Naive thymus-derived CD4-positive, alpha-beta T cell (primary cell): ENCODE measurements around the gene IST1. TPM values are rescaled to one million over a fixed set of nuclear protein-coding genes. Genes with fewer than 3 reads are reported as not detected.

Experiments
- ATAC-seq: fragments of 150-1000 bp; cut with Tn5 transposase; 2 replicates; pipeline ENCODE4 v1.10.0; 2021; ENCODE audit warnings: mild to moderate bottlenecking, moderate library complexity
- CTCF ChIA-PET: fragments of 350-600 bp; sonication (Branson Sonifier 250); formaldehyde crosslinking; loops from one replicate; lab custom pipeline; 2021; ENCODE audit warnings: antibody characterized with exemption; lab: Charles Lee
- POLR2A ChIA-PET: fragments of 350-600 bp; sonication (Branson Sonifier 250); formaldehyde crosslinking; loops from one replicate; lab custom pipeline; 2021; ENCODE audit warnings: antibody characterized with exemption, inconsistent platforms; lab: Charles Lee
- DNase-seq, 9 donors: peaks; one replicate each; pipeline versions ENCODE4 v3.0.0 to v3.0.0-alpha.2; 2020 to 2022; ENCODE audit warnings: mixed read lengths in 1 of 9
- H3K27ac ChIP-seq: one replicate; pipeline ENCODE4 v1.7.0; 2013; ENCODE audit warnings: mild to moderate bottlenecking, low read depth, low read length, moderate library complexity
- H3K27me3 ChIP-seq, 2 donors: one replicate each; pipeline ENCODE4 v1.7.0; 2013; ENCODE audit warnings: low read length in 2 of 2, mild to moderate bottlenecking in 2 of 2, moderate library complexity in 2 of 2; ENCODE audit not compliant: control insufficient read depth in 2 of 2, insufficient read depth in 2 of 2
- H3K36me3 ChIP-seq, 3 experiments: 1 replicate in 2 of 3; 2 replicates in 1 of 3; pipeline ENCODE4 v1.7.0; 2013; ENCODE audit warnings: low read length in 3 of 3, mild to moderate bottlenecking in 3 of 3, moderate library complexity in 1 of 3; ENCODE audit not compliant: insufficient read depth in 3 of 3, control insufficient read depth in 2 of 3
- H3K4me1 ChIP-seq, 2 donors: one replicate each; pipeline ENCODE4 v1.7.0; 2013; ENCODE audit warnings: low read length in 2 of 2, mild to moderate bottlenecking in 2 of 2, moderate library complexity in 1 of 2; ENCODE audit not compliant: control insufficient read depth in 2 of 2, insufficient read depth in 2 of 2
- H3K4me3 ChIP-seq: 2 replicates; pipeline ENCODE4 v1.7.0; 2013; ENCODE audit warnings: mild to moderate bottlenecking, low read length
- H3K9me3 ChIP-seq, 3 experiments: 1 replicate in 2 of 3; 2 replicates in 1 of 3; pipeline ENCODE4 v1.7.0; 2013; ENCODE audit warnings: low read length in 3 of 3; ENCODE audit not compliant: control insufficient read depth in 2 of 3
- H3K27ac Mint-ChIP-seq, 9 donors: one replicate each; pipeline ENCODE4 v1.8.0; 2020 to 2022; ENCODE audit warnings: mixed read lengths in 9 of 9, mild to moderate bottlenecking in 8 of 9, moderate library complexity in 5 of 9, inconsistent platforms in 2 of 9
- H3K27me3 Mint-ChIP-seq, 5 donors: one replicate each; pipeline ENCODE4 v1.8.0; 2021 to 2022; ENCODE audit warnings: mixed read lengths in 5 of 5, mild to moderate bottlenecking in 1 of 5
- H3K36me3 Mint-ChIP-seq, 5 donors: one replicate each; pipeline ENCODE4 v1.8.0; 2020 to 2022; ENCODE audit warnings: mixed read lengths in 5 of 5, mild to moderate bottlenecking in 3 of 5, inconsistent platforms in 1 of 5
- H3K4me1 Mint-ChIP-seq, 7 donors: one replicate each; pipeline ENCODE4 v1.8.0; 2020 to 2022; ENCODE audit warnings: mixed read lengths in 7 of 7, mild to moderate bottlenecking in 3 of 7, inconsistent platforms in 1 of 7
- H3K4me3 Mint-ChIP-seq, 10 donors: one replicate each; pipeline ENCODE4 v1.8.0; 2020 to 2022; ENCODE audit warnings: mild to moderate bottlenecking in 10 of 10, mixed read lengths in 10 of 10, moderate library complexity in 6 of 10, inconsistent platforms in 2 of 10
- H3K9me3 Mint-ChIP-seq, 11 donors: one replicate each; pipeline ENCODE4 v1.8.0; 2020 to 2022; ENCODE audit warnings: mixed read lengths in 11 of 11, mild to moderate bottlenecking in 4 of 11, inconsistent platforms in 1 of 11, moderate library complexity in 1 of 11
- intact Hi-C, 2 donors: fragments of 100-400 bp; cut with micrococcal nuclease; formaldehyde crosslinking; loops; one replicate each; pipeline ENCODE4 v1.15.1; 2023
- polyA plus RNA-seq, 2 donors: library from polyadenylated mRNA; unstranded; fragments of 300-500 nt; fragmentation: Illumina TruSeq; gene quantifications; one replicate each; pipeline ENCODE4 v1.2.3, GENCODE V29; 2021
- total RNA-seq, 6 experiments: library from RNA in 5 of 6; stranded (reverse) in 5 of 6; gene quantifications; 1 replicate in 5 of 6; 2 replicates in 1 of 6; pipeline ENCODE4 v1.2.3 and lab custom pipeline; 2021 to 2026

The IST1 gene
- total and polyA plus RNA-seq, 7 experiments from 2014 or later: 130 to 303 (median 283) TPM

DNA sequence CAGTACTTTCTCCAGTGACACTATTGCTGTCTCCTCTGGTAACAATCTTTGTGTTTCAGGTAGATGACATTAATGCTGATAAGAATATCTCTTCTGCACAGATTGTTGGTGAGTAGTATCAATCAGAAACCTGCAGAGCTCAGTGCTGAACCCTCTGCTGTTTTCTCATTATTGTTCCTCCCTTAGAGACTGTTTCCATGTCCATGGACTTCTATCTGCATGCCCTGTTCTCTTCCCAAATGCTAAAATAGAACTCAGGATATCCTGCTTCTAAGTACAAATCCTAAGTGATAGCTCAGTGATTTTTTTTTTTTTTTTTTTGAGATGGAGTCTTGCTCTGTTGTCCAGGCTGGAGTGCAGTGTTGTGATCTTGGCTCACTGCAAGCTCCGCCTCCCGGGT, 29.4 kb downstream of the IST1 start:
- Mint-ChIP-seq H3K4me1 (peaks cover 0 to 17% (median 6%) of the 10 kb centered on the region in 7 donors), H3K27me3 (no peaks in the 10 kb centered on the region), H3K4me3 (no peak overlapping the region), H3K27ac (peak overlapping the region in 1 of 9 donors; percentile 8), H3K36me3 (peaks cover 4 to 63% (median 36%) of the 10 kb centered on the region in 5 donors), H3K9me3 (no peaks in the 10 kb centered on the region)
- no peak for DNase-seq
- no peaks in the 10 kb centered on the region for H3K9me3 ChIP-seq
- intact Hi-C loops: no loop called here
- no peaks in the 10 kb centered on the region for H3K27me3 ChIP-seq
- H3K4me1 ChIP-seq: no peaks in the 10 kb centered on the region
- CTCF ChIA-PET: no interaction called here
- POLR2A ChIA-PET: no interaction called here
- no peak overlapping the region for H3K27ac ChIP-seq
- peaks cover 27 to 91% (median 49%) of the 10 kb centered on the region in 3 experiments for H3K36me3 ChIP-seq
- ATAC-seq: no peak
- H3K4me3 ChIP-seq: no peak overlapping the region

DNA sequence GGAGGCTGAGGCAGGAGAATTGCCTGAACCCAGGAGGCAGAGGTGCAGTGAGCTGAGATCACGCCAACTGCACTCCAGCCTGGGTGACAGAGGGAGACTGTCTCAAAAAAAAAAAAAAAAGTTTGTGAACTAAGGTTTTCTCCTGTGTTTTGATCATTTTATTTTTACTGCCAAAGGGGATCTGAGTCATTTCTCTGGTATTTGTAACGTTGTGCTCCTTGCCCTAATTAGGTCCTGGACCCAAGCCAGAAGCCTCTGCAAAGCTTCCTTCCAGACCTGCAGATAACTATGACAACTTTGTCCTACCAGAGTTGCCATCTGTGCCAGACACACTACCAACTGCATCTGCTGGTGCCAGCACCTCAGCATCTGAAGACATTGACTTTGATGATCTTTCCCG, 32.1 kb downstream of the IST1 start:
- CTCF ChIA-PET: interaction anchor here (0.7 kb wide), 1 partner anchor 11 kb away, joined by 3 read pairs; no protein-coding TSS in a partner anchor
- no peak for ATAC-seq

GRCh38 chr16:71927787-71928186, 32.5 kb downstream of the IST1 start:
- ChIA-PET CTCF (interaction anchor here (0.7 kb wide), 1 partner anchor 12 kb away, joined by 3 read pairs; no protein-coding TSS in a partner anchor), POLR2A (no interaction called here)
- Histone ChIP-seq H3K4me3 (no peak overlapping the region), H3K4me1 (no peaks in the 10 kb centered on the region), H3K36me3 (peaks cover 12 to 72% (median 28%) of the 10 kb centered on the region in 3 experiments), H3K27ac (no peak overlapping the region), H3K27me3 (no peaks in the 10 kb centered on the region), H3K9me3 (no peaks in the 10 kb centered on the region)
- no peak for DNase-seq
- Mint-ChIP-seq H3K27me3 (no peaks in the 10 kb centered on the region), H3K4me1 (peaks cover 0 to 24% (median 9%) of the 10 kb centered on the region in 7 donors), H3K9me3 (no peaks in the 10 kb centered on the region), H3K27ac (peak overlapping the region in 6 of 9 donors; percentile 38 to 76 (median 68)), H3K4me3 (no peak overlapping the region), H3K36me3 (peaks cover 0 to 44% (median 18%) of the 10 kb centered on the region in 5 donors)
- intact Hi-C loops: no loop called here
- no peak for ATAC-seq

More for the DNA sequence above, 32.1 kb downstream of the IST1 start:
- H3K4me1 Mint-ChIP-seq: peaks cover 0 to 24% (median 9%) of the 10 kb centered on the region in 7 donors
- H3K36me3 Mint-ChIP-seq: peaks cover 0 to 48% (median 19%) of the 10 kb centered on the region in 5 donors
- Histone ChIP-seq H3K4me1 (no peaks in the 10 kb centered on the region), H3K27ac (no peak overlapping the region), H3K27me3 (no peaks in the 10 kb centered on the region), H3K9me3 (no peaks in the 10 kb centered on the region), H3K36me3 (peaks cover 12 to 76% (median 30%) of the 10 kb centered on the region in 3 experiments), H3K4me3 (no peak overlapping the region)
- no peaks in the 10 kb centered on the region for H3K27me3 Mint-ChIP-seq
- no peaks in the 10 kb centered on the region for H3K9me3 Mint-ChIP-seq
- H3K27ac Mint-ChIP-seq: peak overlapping the region in 8 of 9 donors; percentile 45 to 76 (median 62)
- intact Hi-C loops: no loop called here
- POLR2A ChIA-PET: no interaction called here
- DNase-seq: no peak
- H3K4me3 Mint-ChIP-seq: no peak overlapping the region

GRCh38 chr16:71929048-71929447, 33.7 kb downstream of the IST1 start:
- Histone ChIP-seq H3K27ac (no peak overlapping the region), H3K4me1 (no peaks in the 10 kb centered on the region), H3K27me3 (no peaks in the 10 kb centered on the region), H3K36me3 (peaks cover 5 to 71% (median 18%) of the 10 kb centered on the region in 3 experiments), H3K4me3 (no peak overlapping the region), H3K9me3 (no peaks in the 10 kb centered on the region)
- DNase-seq (no peak), ATAC-seq (no peak)
- intact Hi-C loops: no loop called here
- H3K4me1 Mint-ChIP-seq: peaks cover 0 to 21% (median 7%) of the 10 kb centered on the region in 7 donors
- H3K27ac Mint-ChIP-seq: peak overlapping the region in 6 of 9 donors; percentile 18 to 65 (median 43)
- H3K27me3 Mint-ChIP-seq: no peaks in the 10 kb centered on the region
- H3K4me3 Mint-ChIP-seq: no peak overlapping the region
- peaks cover 0 to 36% (median 14%) of the 10 kb centered on the region in 5 donors for H3K36me3 Mint-ChIP-seq
- ChIA-PET CTCF (interaction anchor here (0.9 kb wide), 1 partner anchor 46 kb away, joined by 3 read pairs; no protein-coding TSS in a partner anchor), POLR2A (interaction anchor here (0.5 kb wide), 1 partner anchor 363 kb away, joined by 3 read pairs; no protein-coding TSS in a partner anchor)
- no peaks in the 10 kb centered on the region for H3K9me3 Mint-ChIP-seq

DNA sequence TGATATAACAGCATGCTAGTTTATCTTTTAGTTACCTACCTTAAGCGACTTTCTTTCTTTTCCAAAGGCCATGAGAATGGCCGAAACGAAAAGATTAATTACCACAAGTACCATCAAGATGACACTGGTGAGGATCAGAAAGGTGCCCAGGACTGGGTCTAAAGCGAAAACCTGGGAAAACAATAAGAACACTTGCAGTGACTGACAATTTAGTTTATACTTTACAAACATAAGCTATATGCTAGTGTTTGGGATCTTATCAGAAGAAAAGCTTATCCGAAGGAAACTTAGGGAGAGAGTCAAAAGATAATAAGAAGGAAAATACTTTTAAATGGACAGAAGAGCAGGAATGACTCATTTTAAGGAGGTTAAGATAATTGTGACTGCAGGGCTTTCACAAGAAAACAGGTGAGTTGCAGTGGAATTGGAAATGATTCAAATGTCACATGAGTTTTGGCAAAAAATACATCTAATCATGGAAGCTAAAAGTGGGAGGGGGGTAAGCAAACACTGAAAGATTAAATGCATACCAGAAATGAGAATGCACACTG, 34.8 kb downstream of the IST1 start:
- Mint-ChIP-seq H3K4me1 (peaks cover 0 to 20% (median 6%) of the 10 kb centered on the region in 7 donors), H3K9me3 (no peaks in the 10 kb centered on the region), H3K4me3 (no peak overlapping the region), H3K36me3 (peaks cover 0 to 35% (median 13%) of the 10 kb centered on the region in 5 donors), H3K27me3 (no peaks in the 10 kb centered on the region), H3K27ac (peak overlapping the region in 8 of 9 donors; percentile 4 to 80 (median 55))
- ChIA-PET POLR2A (interaction anchor here (2.4 kb wide), 1 partner anchor 9 kb away, joined by 5 read pairs; no protein-coding TSS in a partner anchor), CTCF (interaction anchor here (0.6 kb wide), 1 partner anchor 1411 kb away, joined by 3 read pairs; no protein-coding TSS in a partner anchor)
- Histone ChIP-seq H3K4me1 (no peaks in the 10 kb centered on the region), H3K4me3 (no peak overlapping the region), H3K27me3 (no peaks in the 10 kb centered on the region), H3K36me3 (peaks cover 5 to 66% (median 18%) of the 10 kb centered on the region in 3 experiments), H3K27ac (no peak overlapping the region), H3K9me3 (no peaks in the 10 kb centered on the region)
- no peak for DNase-seq
- no peak for ATAC-seq
- intact Hi-C loops: no loop called here

GRCh38 chr16:71931001-71931400, 35.7 kb downstream of the IST1 start:
- ChIA-PET POLR2A (interaction anchor here (2.4 kb wide), 1 partner anchor 10 kb away, joined by 5 read pairs; no protein-coding TSS in a partner anchor), CTCF (no interaction called here)
- Mint-ChIP-seq H3K27me3 (no peaks in the 10 kb centered on the region), H3K27ac (peak overlapping the region in 4 of 9 donors; percentile 41 to 80 (median 68)), H3K4me3 (no peak overlapping the region), H3K36me3 (peaks cover 0 to 32% (median 13%) of the 10 kb centered on the region in 5 donors), H3K9me3 (no peaks in the 10 kb centered on the region), H3K4me1 (peaks cover 0 to 23% (median 6%) of the 10 kb centered on the region in 7 donors)
- no peaks in the 10 kb centered on the region for H3K4me1 ChIP-seq
- H3K9me3 ChIP-seq: no peaks in the 10 kb centered on the region
- DNase-seq (no peak), ATAC-seq (no peak)
- no peak overlapping the region for H3K27ac ChIP-seq
- H3K27me3 ChIP-seq: no peaks in the 10 kb centered on the region
- H3K36me3 ChIP-seq: peaks cover 5 to 58% (median 18%) of the 10 kb centered on the region in 3 experiments
- intact Hi-C loops: no loop called here
- no peak overlapping the region for H3K4me3 ChIP-seq
